Epithelial cell of proximal tubule (primary cell): Measurements from ENCODE around the gene DDHD1. TPM values are rescaled to one million over a fixed set of nuclear protein-coding genes. Genes with fewer than 3 reads are reported as not detected.

Experiments used
- DNase-seq: peaks from one replicate; pipeline ENCODE4 v3.0.0-alpha.2; 2011; ENCODE audit warnings: low read depth
- H3K4me3 ChIP-seq: 2 replicates; pipeline ENCODE4 v1.5.1; 2011; ENCODE audit warnings: low read depth, mild to moderate bottlenecking, low read length
- total RNA-seq: library from RNA; depleted of rRNA; stranded (reverse); fragments of >200 nt; gene quantifications from 2 replicates; pipeline ENCODE4 v1.2.3, GENCODE V29; 2015
- TF ChIP-seq, protein P1 (sequence below): conservative IDR thresholded peaks from 2 replicates; pipeline ENCODE4 v1.5.1; 2012; ENCODE audit warnings: low read depth, mild to moderate bottlenecking, low read length

The DDHD1 gene
- total RNA-seq, 1 donor from 2014 or later = 4.1 TPM

DNA sequence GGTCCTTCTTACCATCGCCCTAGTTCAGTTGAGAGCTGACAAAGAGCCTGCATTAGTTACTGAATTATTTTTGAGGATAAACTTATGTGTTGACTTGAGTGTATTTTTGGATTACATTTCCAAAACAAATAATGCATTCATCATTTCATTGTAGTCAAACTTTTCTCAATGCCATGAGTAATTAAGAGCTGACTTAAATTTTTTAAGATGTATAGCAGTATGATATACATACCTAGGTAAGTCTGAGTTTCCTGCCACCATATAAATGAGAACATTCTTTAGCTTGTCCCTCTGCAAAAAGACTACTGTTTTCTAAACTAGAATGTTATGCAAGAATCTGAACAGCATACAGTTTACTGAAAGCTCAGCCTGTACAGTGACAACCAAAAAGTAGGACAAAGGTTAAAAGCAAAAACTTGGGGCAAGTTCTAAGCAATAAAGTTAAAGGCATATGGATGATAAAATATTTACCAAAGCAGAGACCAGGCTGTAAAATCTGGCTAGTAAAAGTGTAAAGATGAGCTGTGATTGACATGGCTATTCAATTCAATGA is 120.2 kb downstream of the DDHD1 start:
- no peak for DNase-seq
- no peak overlapping the region for H3K4me3 ChIP-seq
- TF ChIP-seq, protein P1, sequence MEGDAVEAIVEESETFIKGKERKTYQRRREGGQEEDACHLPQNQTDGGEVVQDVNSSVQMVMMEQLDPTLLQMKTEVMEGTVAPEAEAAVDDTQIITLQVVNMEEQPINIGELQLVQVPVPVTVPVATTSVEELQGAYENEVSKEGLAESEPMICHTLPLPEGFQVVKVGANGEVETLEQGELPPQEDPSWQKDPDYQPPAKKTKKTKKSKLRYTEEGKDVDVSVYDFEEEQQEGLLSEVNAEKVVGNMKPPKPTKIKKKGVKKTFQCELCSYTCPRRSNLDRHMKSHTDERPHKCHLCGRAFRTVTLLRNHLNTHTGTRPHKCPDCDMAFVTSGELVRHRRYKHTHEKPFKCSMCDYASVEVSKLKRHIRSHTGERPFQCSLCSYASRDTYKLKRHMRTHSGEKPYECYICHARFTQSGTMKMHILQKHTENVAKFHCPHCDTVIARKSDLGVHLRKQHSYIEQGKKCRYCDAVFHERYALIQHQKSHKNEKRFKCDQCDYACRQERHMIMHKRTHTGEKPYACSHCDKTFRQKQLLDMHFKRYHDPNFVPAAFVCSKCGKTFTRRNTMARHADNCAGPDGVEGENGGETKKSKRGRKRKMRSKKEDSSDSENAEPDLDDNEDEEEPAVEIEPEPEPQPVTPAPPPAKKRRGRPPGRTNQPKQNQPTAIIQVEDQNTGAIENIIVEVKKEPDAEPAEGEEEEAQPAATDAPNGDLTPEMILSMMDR = no peak

DNA sequence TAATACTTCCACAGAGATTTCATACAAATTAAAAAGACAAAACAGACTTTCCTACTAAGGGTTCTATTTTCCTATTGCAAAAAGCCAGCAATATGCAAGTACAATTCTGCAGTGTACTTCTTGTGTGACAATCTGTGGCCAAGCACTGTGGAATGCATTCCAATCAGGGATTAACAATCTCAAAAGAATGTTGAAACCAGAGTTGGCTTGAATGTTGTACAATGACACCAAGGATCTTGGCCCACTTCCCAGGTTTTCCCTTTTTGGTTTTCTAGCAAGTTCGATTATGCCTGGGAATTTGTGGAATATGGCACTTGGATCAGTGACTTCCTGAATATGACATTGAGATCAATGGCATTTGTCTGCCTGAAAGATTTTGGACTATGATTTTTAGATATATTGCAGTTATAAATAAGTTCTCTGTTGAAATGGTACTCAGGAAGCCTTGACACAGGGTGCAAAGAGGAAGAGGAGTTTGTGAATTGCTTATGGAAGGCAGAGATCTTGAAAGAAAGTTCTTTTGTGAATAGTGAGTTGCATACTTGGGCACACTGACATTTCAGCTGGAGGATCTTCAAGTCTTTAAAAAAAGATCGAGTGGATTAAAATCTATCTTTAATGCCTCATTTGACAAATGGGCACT is 120.8 kb downstream of the DDHD1 start:
- TF ChIP-seq, protein P1 = no peak
- DNase-seq = peak; percentile 58
- H3K4me3 ChIP-seq = no peak overlapping the region

- H3K4me3 ChIP-seq = no peak overlapping the region
- no peak for DNase-seq
- TF ChIP-seq, protein P1 = no peak
Measured at GRCh38 chr14:53027562-53027961, 125.6 kb downstream of the DDHD1 start.

GRCh38 chr14:53027041-53027440 is 126.1 kb downstream of the DDHD1 start:
- no peak for DNase-seq
- H3K4me3 ChIP-seq = no peak overlapping the region
- TF ChIP-seq, protein P1 = no peak

- TF ChIP-seq, protein P1 = no peak
- no peak overlapping the region for H3K4me3 ChIP-seq
- DNase-seq = no peak
Measured at GRCh38 chr14:53023325-53023724, 129.8 kb downstream of the DDHD1 start.

DNA sequence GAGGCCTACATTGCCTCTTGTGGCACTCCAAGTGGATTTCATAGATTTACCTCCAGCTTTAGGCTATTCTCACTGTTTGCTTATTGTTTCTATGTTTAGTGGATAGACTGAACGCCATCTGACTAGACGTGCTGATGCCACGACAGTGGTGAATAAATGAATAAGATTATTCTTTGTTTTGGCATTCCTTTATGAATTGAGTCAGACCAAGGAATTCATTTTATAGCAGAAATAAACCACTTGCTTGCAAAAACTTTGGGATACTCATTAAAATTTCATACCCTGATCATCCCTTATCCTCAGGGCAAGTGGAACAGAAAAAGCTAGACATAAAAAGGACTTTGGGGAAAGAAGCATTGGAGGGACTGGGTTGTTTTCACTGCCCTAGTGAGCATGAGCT is 130.5 kb downstream of the DDHD1 start:
- DNase-seq = no peak
- TF ChIP-seq, protein P1 = no peak
- no peak overlapping the region for H3K4me3 ChIP-seq
